NOMO-1 treated with DMSO at 0.1 percent for 48 hours (cell line): ENCODE measurements around the gene ANKHD1.

ENCODE experiments used
- DNase-seq: peaks from one replicate; lab custom pipeline; 2025; ENCODE audit not compliant: unreplicated experiment; lab: John Stamatoyannopoulos, UW

The ANKHD1 gene

GRCh38 chr5:140557965-140558364 lies 156.3 kb downstream of the ANKHD1 start:
- DNase-seq = no peak

GRCh38 chr5:140558542-140558941 lies 156.9 kb downstream of the ANKHD1 start:
- no peak for DNase-seq

GRCh38 chr5:140560227-140560626 lies 158.6 kb downstream of the ANKHD1 start:
- no peak for DNase-seq

- DNase-seq = no peak
Observed at GRCh38 chr5:140561753-140562523, 160.3 kb downstream of the ANKHD1 start.

GRCh38 chr5:140563596-140563995 lies 162.0 kb downstream of the ANKHD1 start:
- DNase-seq = no peak

- peak; percentile 99 for DNase-seq
Observed at GRCh38 chr5:140564196-140565023, 162.8 kb downstream of the ANKHD1 start, which contains the start of the genes APBB3 and SLC35A4. Gene APBB3, minus strand, starts transcription at chr5:140564598. Its CDS starts 353 bp downstream, at chr5:140564245. Gene SLC35A4, plus strand, starts transcription at chr5:140564828. Its CDS starts 2,342 bp downstream, at chr5:140567170.

- DNase-seq = peak; percentile 16
Observed at GRCh38 chr5:140565024-140565779, 163.6 kb downstream of the ANKHD1 start.

- DNase-seq = no peak
Observed at GRCh38 chr5:140565780-140566095, 164.1 kb downstream of the ANKHD1 start.

GRCh38 chr5:140566665-140567064 lies 165.0 kb downstream of the ANKHD1 start:
- DNase-seq = no peak

GRCh38 chr5:140567136-140567818 lies 165.6 kb downstream of the ANKHD1 start:
- no peak for DNase-seq

GRCh38 chr5:140567871-140568270 lies 166.2 kb downstream of the ANKHD1 start:
- DNase-seq = no peak

- DNase-seq = no peak
Observed at GRCh38 chr5:140568443-140569063, 166.9 kb downstream of the ANKHD1 start.

- DNase-seq = no peak
Observed at GRCh38 chr5:140569197-140569596, 167.6 kb downstream of the ANKHD1 start.

- no peak for DNase-seq
Observed at GRCh38 chr5:140570058-140570457, 168.4 kb downstream of the ANKHD1 start.

- DNase-seq = no peak
Observed at GRCh38 chr5:140570488-140570887, 168.9 kb downstream of the ANKHD1 start.

- DNase-seq = no peak
Observed at GRCh38 chr5:140571105-140571504, 169.5 kb downstream of the ANKHD1 start.

- no peak for DNase-seq
Observed at GRCh38 chr5:140573683-140574082, 172.1 kb downstream of the ANKHD1 start.

- no peak for DNase-seq
Observed at GRCh38 chr5:140574165-140574564, 172.5 kb downstream of the ANKHD1 start.

- peak; percentile 60 for DNase-seq
Observed at GRCh38 chr5:140575309-140575708, 173.7 kb downstream of the ANKHD1 start.

- DNase-seq = no peak
Observed at GRCh38 chr5:140576776-140577201, 175.2 kb downstream of the ANKHD1 start.
